NCI-H345 treated with DMSO at 0.1 percent for 48 hours (cell line): ENCODE measurements around the gene AP4B1.

Source experiments
- DNase-seq: peaks from one replicate; lab custom pipeline; 2025; ENCODE audit not compliant: unreplicated experiment; lab: John Stamatoyannopoulos, UW

Gene AP4B1

GRCh38 chr1:113895961-113896360 is 8.6 kb downstream of the AP4B1 start:
- no peak for DNase-seq

- no peak for DNase-seq
Observed at GRCh38 chr1:113895098-113895497, 9.5 kb downstream of the AP4B1 start.

GRCh38 chr1:113893267-113893666 is 11.3 kb downstream of the AP4B1 start:
- no peak for DNase-seq

GRCh38 chr1:113891631-113892220 is 12.9 kb downstream of the AP4B1 start:
- no peak for DNase-seq

GRCh38 chr1:113890816-113891215 is 13.8 kb downstream of the AP4B1 start:
- DNase-seq, result no peak

- no peak for DNase-seq
Observed at GRCh38 chr1:113887402-113888175, 17.0 kb downstream of the AP4B1 start, which contains the start of gene BCL2L15. TSS of gene BCL2L15 (minus strand) at chr1:113887581. CDS start at chr1:113887375, 206 bp downstream.

GRCh38 chr1:113886417-113887401 is 17.9 kb downstream of the AP4B1 start:
- no peak for DNase-seq

GRCh38 chr1:113881661-113882060 is 22.9 kb downstream of the AP4B1 start:
- no peak for DNase-seq

GRCh38 chr1:113879739-113880038 is 24.9 kb downstream of the AP4B1 start:
- no peak for DNase-seq

- no peak for DNase-seq
Observed at GRCh38 chr1:113876176-113876575, 28.4 kb downstream of the AP4B1 start.

- no peak for DNase-seq
Observed at GRCh38 chr1:113875714-113876113, 28.9 kb downstream of the AP4B1 start.

GRCh38 chr1:113874012-113874879 is 30.4 kb downstream of the AP4B1 start:
- no peak for DNase-seq

GRCh38 chr1:113872219-113872935 is 32.2 kb downstream of the AP4B1 start:
- no peak for DNase-seq

GRCh38 chr1:113871597-113872113 is 32.9 kb downstream of the AP4B1 start, which contains the start of gene PTPN22:
TSS of gene PTPN22 (minus strand) at chr1:113871712.
- DNase-seq, result no peak

- DNase-seq, result no peak
Observed at GRCh38 chr1:113870778-113871177, 33.8 kb downstream of the AP4B1 start.

GRCh38 chr1:113868387-113869083 is 36.1 kb downstream of the AP4B1 start:
- DNase-seq, result no peak

GRCh38 chr1:113861641-113862040 is 43.0 kb downstream of the AP4B1 start:
- DNase-seq, result no peak

GRCh38 chr1:113860891-113861290 is 43.7 kb downstream of the AP4B1 start:
- DNase-seq, result no peak
